ENCODE results near the gene TMEM169.

The TMEM169 gene, protein sequence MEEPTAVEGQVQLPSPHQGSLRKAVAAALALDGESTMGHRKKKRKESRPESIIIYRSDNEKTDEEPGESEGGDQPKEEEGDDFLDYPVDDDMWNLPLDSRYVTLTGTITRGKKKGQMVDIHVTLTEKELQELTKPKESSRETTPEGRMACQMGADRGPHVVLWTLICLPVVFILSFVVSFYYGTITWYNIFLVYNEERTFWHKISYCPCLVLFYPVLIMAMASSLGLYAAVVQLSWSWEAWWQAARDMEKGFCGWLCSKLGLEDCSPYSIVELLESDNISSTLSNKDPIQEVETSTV

DNA sequence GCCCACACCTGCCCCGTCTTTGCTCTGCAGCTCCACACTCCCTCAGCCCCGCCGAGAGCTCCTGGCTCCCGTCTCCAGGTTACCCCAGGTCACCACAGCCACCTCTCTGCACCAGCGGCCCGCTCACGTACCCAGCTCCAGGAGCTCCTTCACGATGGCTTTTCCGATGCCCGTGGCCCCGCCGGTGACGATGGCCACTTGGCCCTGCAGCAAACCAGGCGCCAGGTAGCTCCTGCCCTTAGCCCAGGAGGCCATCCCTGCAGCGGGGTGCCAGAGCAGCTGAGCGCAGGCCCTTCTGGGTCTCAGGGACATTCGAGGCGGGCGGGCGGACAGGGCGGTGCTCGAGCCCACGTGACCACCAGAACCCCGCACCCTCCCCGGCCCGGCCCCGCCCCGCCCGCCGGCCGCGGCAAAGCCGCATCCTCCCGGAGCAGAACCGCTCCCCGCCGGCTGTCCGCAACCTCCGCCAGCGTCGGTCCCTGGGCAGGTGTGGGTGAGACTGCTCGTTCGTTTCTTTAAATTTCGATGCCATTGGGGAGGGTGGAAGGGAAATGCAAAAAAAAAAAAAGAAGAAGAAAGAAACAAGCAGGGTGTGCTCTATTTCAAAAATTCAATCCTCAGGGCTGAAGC, at the start of gene TMEM169, which contains the start of gene PECR:
Gene TMEM169 (plus strand): TSS at position 433 of the 630 bp plus-strand sequence. CDS start 14,045 bp downstream, outside the sequence.
Gene PECR (minus strand): TSS at position 323 of the 630 bp plus-strand sequence. CDS start 68 bp downstream, at position 255.
- peak; percentile 72 for DNase-seq

DNA sequence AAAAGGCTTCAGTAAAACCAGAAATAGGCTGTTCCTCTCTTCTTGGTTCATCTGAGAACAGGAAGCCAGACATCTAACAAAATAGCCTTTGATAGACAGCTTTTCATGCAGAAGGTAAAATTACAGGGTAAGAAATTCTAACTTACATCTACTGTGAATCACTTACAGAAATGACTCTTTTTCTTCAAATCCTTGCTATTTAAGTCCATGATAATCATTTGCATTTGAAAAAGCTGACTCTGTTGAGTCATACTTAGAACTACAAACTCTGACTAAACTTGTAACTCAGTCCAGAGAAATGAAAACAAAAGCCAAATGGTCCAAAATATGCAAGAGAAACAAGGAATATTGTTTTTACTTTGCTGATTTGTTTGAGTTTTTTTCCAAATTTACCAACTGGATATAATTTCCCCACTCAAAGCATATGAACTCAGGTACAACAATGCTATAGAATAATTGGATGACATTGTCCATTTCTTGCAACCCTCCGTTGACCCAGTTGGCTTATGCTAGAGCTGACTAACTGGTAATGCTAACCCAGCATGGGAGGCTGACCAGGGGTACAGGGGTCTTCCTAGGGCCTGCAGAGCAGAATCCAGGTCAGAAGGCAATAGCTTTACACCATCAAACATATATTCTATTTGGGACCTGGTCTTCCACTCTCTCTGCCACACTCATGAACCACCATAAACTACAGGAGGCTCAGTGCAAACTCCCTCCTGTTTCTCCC, 49.6 kb upstream of the TMEM169 start:
- no peak for DNase-seq

DNA sequence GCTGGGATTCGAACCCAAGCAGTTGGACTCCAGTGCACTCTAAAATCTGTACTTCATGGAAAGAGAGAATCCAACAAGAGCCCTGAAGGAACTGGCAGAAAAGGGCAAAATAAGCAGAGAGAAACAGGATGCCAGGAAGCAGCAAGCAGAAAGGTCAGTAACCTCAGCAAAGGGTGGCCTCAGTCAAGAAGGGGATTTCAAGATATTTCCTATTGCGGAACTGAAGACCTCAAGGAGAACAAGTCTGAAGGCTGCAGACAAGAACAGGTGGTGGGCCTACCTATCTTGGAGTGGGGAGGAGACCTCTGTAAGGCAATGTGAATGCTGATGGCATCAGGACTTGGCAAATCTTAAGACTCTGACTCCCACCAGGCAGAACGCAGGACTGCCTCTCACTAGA, 48.3 kb upstream of the TMEM169 start:
- DNase-seq, result no peak

DNA sequence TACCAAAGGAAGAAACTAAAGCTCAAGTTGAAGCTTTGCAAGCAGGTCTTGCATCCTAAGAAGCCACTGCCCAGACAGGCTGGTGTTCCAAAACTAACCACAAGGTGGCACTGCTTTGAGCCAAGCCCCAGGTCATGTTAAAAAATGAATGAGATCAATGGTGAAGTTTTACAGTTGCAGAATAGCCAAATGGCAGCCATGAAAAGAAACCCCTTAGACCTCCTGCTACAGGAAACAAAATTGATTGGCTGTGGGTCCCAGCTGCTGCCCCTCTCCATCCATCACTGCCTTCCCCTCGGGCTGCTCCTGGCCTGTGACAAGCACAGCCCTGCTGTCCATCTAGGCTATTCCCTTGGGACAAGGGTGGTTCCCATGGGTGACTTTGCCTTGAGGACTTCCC, 47.7 kb upstream of the TMEM169 start:
- peak; percentile 79 for DNase-seq

DNA sequence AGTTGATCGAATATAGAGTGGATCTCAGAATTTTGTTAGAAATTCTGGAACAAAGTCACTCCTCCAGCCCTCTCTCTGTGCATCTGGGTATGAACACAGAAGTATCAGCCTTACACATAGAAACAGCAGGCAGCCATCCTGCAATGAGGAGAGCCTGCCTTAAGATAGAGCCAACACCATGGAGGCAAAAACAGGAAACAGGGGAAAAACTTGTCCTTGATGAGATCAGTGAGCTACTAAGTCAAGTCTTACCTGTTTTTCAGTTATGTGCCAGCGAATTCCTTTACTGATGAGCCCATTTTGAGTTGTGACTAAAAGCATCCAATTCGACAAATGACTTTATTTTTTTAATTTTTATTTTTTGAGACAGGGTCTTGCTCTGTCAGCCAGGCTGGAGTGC, 41.8 kb upstream of the TMEM169 start:
- DNase-seq, result no peak

DNA sequence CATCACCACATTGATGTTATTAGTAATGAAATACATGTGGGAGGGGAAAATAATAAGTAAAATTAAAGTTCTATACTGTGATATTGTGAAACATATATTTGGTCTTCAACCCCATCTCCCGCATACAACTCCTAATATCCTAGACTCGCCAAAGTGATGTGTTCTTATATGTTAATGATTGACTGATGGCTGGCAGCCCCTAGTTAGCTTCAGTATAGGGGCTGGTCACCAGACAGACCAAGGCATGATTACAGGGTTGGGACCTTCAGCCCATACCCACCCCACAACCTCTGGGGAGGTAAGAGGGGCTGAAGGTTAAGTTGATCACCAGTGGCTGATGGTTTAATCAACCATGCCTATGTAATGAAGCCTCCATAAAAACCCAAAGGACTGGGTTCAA, 40.3 kb upstream of the TMEM169 start:
- DNase-seq, result no peak

DNA sequence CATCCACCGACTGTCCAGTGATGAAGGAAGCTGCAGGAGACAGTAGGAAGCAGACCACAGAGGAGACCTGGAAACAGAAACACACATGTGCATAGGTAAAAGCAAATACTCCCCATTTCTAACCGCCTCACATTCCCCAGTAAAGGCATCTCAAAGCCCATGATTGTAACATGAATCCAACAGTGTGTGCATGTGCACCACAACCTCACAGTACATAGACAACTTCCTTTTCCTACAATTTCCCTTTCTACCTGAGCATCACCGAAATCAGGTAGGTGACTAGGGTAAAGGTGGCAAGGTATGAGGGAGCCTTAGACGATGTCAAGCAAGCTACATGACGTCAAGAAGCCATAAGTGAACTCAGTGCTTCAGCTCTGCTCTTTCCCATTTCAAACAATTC, 37.8 kb upstream of the TMEM169 start:
- no peak for DNase-seq

DNA sequence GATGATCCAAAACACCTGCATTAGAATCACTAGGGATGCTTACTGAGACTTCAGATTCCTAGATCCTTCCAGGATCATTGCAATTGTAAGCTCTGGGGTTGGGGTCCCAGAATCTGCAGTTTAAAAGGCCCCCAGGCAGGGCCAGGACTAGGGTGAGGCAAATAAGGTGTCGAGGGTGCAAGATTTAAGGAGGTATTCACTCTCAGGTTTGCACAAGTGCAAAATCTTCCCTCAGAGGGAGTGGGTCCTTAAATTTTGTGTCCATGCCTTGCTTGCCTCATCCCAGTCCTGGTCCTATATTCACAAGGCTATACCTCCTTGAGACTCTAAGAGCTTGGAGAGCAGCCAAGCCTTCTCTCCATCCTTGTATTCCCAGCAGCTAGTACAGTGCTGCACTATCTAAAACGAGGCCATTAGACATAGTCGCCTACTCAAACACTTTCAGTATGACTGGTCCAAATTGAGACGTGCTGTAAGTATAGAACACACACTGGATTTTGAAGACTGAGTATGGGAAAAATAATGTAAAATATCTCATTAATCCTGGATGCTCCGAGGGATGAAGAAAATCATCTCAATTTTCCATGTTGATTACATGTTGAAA, 36.7 kb upstream of the TMEM169 start:
- DNase-seq, result no peak

DNA sequence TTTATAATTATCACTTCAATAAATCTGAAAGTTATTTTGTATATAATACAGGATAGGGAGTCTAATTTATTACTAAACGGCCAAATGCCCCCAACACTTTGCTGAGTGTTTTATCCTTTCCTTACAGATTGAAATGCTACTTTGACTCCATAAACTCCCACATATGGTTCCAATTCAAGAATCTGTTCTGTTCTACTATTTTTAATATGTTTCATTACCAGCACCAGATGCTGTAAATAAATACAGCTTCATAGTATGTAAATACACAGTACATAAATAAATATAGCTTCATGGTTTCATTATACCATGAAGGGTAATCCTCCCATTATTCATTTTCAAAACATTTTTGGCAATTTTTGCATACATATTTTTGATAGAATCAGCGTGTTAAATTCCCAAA, 34.3 kb upstream of the TMEM169 start:
- DNase-seq, result no peak

DNA sequence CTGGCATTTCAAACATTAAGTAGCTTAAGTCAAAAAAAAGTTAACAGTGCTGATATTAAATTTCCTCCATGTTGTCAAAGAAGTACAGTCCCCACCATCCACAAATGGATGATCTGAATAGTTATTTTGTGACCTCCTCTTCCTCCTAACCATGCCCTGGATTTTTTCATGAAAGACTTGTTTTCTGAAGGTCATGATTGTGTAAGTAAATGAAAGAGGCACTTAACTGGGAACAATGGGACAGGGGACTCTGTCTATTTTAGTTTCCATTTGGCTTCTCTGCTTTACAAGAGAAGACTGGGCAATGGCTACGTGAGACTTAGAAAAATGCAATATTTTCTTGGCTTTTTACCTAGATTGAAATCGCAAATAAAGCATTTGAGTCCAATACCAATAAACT, 32.3 kb upstream of the TMEM169 start:
- no peak for DNase-seq

DNA sequence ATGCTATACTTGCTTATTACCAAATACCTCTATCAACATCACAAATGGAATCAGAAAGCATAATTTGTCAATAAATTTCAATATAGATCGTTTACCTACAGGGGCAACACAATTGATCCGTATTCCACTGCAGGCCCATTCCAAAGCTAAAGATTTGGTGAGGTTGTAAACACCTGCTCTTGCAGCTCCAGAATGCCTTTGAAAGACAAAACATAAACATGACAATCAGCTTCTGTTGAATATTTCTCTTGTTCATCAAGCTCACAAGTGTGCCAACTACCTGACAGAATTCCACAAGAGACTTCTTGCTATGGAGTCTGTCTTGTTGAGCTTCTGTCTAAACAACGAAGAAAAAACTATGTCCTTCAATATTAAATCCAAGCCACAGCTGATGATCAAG, 30.4 kb upstream of the TMEM169 start:
- DNase-seq, result no peak

DNA sequence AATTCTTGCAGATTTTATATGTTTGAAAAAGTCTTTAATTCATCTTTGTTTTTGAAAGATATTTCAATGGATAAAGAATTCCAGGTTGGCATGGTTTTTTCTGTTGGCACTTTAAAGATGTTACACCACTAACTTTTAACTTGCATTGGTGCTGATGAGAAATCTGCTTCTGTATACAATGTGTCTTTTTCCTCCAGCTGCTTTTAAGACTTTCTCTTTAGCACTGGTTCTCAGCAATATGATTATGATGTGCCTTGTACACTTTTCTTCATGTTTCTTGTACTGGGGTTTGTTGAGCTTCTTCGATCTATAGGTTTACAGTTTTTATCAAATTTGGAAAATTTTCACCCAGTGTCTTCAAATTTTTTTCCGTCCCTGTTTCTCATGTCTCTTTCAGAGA, 29.3 kb upstream of the TMEM169 start:
- no peak for DNase-seq

DNA sequence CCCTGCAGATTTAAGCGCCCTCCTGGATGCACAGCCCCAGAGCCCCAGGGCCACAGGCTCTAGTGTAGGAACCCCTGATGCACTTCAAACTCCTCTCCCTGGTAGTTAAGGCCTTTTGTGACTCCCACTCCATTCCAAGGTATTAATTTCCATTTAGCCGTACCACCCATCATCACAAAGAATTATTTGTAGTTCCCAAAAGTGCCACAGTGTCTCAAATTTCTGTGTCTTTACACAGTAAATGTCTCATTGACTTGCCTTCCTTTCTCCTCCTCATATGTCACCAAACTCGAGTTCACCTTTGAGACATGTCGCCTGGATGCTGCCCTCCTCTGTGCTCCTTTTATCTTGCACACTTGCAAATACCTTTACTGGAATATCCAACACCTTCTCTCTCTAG, 26.0 kb upstream of the TMEM169 start:
- DNase-seq, result no peak

DNA sequence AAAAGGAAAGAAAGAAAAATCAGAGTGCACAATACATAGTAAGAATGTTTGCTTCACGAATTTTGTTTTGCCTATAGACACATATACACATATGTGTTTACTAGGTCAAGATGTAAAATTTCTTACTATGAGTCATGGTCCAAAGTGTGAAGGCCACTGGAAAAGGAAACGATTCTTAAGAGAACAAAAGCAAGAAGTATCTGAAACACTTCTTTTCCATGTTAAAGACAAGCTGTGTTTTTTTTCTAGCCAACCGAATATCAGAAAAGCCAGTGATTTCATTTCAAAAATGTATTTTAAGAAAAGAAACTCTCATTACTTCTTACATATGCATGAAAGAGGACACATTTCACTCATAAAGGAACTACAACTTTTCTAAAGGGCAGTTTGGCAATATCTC, 25.0 kb upstream of the TMEM169 start:
- no peak for DNase-seq

DNA sequence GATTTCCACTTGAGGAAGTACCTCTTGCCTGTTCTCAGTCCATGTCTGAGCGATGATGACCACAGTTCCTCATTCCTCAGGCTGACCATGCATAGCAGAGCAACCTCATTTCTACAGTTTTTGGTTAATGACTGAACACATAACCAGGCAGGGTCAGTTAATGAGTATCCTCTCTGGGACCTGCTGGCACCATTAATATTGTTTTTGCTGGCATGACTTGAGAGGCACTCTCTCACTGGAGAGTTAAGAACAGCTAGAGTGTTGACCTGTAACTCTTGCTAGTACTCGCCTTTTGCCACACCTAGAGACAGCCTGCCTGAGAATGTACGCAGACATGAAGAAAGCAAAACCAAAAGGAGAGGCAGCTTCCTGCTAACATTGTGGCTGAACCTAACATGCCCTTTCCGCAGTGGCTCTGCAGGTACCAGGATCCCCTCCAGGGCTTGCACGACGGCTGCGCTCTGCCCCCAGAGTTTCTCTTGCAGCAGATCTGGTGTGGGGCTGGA, 24.0 kb upstream of the TMEM169 start:
- DNase-seq, result peak; percentile 61

DNA sequence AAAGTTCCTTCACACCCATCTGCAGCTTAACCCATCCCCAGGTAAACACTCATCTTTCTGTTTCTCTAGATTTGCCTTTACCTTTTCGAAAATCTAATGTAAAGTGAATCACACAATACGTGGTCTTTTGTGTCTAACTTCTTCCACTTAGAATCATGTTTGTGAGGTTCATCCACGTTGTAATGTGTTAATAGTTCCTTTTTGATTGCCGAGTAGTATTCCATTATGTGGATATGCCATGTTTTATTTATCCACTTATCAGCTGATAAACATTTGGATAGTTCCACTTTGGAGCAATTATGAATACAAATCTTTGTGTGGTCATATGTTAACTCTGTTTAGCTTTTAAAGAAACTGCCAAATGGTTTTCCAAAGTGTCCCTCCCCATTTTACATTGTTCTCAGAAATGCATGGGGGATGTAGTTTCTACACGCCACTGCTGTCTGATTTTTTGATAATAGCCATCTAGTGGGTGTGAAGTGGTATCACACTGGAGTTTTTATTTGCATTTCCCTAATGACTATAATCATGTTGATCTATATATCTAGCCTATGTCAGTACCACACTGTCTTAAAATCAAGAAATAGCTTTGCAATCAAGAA, 22.4 kb upstream of the TMEM169 start:
- DNase-seq, result no peak

DNA sequence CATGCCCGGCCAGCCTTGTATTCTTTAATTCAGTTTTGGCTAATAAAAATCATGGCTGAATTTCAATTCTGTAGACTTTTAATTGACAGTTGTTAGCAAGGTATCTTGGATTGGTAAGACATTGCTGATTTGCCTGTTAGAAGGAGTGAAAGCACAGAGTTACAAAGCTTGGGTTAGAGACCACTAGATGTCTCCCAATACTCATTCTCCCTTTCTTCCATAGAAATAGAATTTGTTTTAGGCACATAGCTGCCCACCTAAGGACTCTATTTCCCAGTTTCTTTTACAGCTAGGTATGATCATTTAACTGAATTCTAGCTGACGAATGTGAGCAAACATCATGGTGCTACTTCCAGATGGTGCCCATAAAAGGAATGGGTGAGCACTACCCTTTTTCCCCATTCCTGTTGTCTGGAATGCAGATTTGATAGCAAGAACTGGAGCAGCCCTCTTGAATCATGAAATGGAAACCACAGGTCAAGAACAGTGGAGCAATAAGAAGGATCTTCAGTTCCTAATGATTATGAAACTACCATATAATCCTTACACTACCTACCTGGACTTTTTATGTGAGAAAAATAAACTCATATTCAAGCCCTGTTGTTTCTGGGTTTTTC, 17.6 kb upstream of the TMEM169 start:
- DNase-seq, result no peak

DNA sequence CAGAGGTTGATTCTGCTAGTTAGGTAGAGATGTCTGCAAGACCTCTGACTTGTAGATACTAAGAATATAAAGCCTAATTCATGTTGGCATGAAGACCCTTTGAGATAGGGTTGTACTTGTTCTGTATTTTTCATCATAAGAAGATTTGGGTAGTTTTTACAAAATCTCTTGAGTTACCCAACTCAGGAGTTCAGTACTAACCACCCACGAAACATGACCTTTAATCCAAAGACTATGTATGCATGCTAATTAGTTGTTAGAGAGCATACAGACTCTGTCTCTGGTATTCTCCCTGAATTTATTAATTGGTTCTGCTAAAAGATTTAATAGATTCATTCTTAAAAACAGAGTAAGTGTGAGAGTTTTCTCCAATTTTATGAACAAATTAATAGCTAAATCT, 17.1 kb upstream of the TMEM169 start:
- DNase-seq, result no peak

DNA sequence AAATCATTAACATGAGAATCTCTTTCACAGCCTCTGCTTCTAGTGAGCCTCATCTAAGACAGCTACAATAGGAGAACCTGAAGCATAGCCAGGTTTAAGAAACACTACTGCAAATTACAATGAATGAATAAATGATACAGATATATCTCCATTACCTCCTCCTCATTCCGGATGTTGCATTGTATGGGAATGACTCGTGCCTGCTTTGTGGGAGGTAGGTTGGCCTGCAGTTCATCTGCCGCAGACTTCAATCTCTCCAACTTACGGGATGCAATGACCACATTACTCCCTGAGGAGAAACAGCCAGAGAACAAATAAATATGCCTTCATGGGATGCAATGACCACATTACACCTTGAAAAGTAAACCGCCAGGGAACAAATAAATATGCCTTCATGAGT, 15.5 kb upstream of the TMEM169 start:
- DNase-seq, result no peak

DNA sequence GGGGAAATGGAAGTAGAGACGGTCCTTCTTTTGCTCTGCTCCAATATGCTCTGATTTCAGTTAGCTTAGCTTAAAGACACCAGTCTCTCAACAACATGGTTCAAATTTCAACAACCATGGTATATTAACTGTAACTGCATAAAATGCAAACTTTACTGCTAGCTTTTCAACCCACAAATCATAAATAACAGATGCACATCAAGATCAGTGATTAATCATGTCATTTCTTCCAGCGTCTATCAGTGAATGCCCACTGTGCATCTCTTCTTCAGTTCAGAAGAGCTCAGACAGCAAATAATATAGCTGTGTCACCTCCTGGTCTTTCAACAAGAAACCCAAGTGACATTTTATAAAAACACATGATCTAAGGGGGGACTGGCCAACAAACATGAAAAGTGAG, 12.7 kb upstream of the TMEM169 start:
- DNase-seq, result no peak

DNA sequence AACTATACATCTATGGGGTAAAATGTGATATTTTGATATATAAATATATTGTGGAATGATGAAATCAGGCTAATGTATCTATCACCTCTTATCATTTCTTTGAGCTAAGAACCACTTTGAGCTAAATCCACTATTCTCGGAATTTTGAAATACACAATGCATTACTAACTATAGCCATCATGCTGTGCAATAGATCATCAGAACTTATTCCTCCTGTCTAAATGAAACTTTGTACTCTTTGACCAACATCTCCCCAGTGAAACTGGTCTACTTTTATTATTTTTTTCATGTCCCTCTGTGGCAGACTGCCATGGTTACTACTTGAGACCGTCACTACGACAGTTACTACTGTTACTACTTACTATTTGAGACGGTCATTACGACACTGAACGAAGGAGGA, 11.5 kb upstream of the TMEM169 start:
- DNase-seq, result no peak

DNA sequence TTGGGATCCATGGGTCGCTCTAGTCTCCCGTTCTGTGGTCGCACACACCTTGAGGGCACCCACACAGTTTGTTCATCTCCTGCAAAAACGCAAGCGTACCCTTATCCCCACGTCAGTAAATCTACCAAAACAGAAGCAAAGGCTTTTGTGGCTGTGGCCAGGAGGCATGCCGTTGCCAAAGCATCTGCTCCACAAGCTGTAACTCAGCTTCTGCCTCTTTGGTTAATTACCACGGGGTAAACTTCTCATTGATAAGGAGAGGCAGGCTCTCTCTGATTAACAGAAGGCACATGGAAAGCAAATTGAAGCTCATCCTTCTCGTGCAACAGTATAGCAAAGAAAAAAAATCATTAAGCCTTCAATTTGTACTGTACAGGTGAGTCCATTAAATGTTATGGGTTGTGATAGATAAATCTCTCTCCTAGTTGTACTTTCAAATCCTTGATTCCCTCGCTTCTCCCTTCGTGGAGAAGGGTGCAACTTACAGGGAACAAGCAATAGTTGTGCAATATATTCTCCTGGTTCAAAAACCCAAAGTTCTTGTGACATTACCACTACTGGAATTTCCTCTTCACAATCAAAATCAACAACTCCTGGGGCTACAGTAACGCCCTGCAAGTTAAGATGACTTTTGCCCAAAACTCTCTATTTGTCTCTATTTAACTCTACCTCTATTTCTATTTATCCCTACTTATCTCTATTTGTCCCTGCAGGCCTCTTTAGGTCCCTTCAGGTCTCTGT, 10.4 kb upstream of the TMEM169 start:
- DNase-seq, result no peak

Data from activated gamma-delta T cell treated with Interleukin-2 at 50 U/mL for 16 hours (primary cell).